Gastrocnemius medialis (tissue), 4 donors: ENCODE data around the gene ATP10A.

Experiments
- CTCF ChIP-seq, 5 experiments: fragments of 450-650 bp in 3 of 5; fragments of 200-600 bp in 2 of 5; sonication (generic) in 2 of 5; IDR thresholded peaks in 4 of 5; conservative IDR thresholded peaks in 1 of 5; 1 replicate in 4 of 5; 2 replicates in 1 of 5; pipeline ENCODE4 v1.5.1; 2016 to 2019; ENCODE audit warnings: antibody characterized with exemption in 5 of 5, mild to moderate bottlenecking in 3 of 5, moderate library complexity in 3 of 5
- POLR2A ChIP-seq, 2 donors: fragments of 450-650 bp; IDR thresholded peaks; one replicate each; pipeline ENCODE4 v1.6.1; 2017; ENCODE audit warnings: antibody characterized with exemption in 2 of 2, mild to moderate bottlenecking in 2 of 2, moderate library complexity in 2 of 2

- no peak for TF ChIP-seq CTCF (IDR thresholded peaks at IDR 0.05 in 4 of 5, conservative IDR thresholded peaks at IDR 0.05 in 1 of 5)
- TF ChIP-seq POLR2A (IDR thresholded peaks at IDR 0.05), result no peak
Observed at GRCh38 chr15:25772500-25772899, 90.6 kb downstream of the ATP10A start.
